A673 (cell line): Measurements from ENCODE around the gene TLCD1.

ENCODE experiments used
- EZH2 ChIP-seq: fragments of 200-600 bp; sonication (generic); IDR thresholded peaks from 2 replicates; pipeline ENCODE4 v1.6.1; 2017; ENCODE audit warnings: borderline replicate concordance, low read depth, mild to moderate bottlenecking, mixed read lengths, antibody characterized with exemption, low read length; ENCODE audit not compliant: poor library complexity, severe bottlenecking
- TF ChIP-seq, protein P1 (sequence below): fragments of 300-800, 200-600 bp; sonication (generic); conservative IDR thresholded peaks from 2 replicates; pipeline ENCODE4 v1.5.1; 2017; ENCODE audit warnings: low read depth, mild to moderate bottlenecking, antibody characterized with exemption, low read length, moderate library complexity, mixed read lengths

GRCh38 chr17:28751600-28752366, 25.8 kb upstream of the TLCD1 start:
- TF ChIP-seq, protein P1, sequence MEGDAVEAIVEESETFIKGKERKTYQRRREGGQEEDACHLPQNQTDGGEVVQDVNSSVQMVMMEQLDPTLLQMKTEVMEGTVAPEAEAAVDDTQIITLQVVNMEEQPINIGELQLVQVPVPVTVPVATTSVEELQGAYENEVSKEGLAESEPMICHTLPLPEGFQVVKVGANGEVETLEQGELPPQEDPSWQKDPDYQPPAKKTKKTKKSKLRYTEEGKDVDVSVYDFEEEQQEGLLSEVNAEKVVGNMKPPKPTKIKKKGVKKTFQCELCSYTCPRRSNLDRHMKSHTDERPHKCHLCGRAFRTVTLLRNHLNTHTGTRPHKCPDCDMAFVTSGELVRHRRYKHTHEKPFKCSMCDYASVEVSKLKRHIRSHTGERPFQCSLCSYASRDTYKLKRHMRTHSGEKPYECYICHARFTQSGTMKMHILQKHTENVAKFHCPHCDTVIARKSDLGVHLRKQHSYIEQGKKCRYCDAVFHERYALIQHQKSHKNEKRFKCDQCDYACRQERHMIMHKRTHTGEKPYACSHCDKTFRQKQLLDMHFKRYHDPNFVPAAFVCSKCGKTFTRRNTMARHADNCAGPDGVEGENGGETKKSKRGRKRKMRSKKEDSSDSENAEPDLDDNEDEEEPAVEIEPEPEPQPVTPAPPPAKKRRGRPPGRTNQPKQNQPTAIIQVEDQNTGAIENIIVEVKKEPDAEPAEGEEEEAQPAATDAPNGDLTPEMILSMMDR: no peak
- TF ChIP-seq EZH2: no peak
